Ovary (tissue), 9 donors: Measurements from ENCODE around the gene RIN3. TPM values are rescaled to one million over a fixed set of nuclear protein-coding genes. Genes with fewer than 3 reads are reported as not detected.

ENCODE experiments used
- DNase-seq, 5 donors: peaks; one replicate each; pipeline ENCODE4 v3.0.0-alpha.2; 2019 to 2020
- H3K27ac ChIP-seq, 2 donors: fragments of 200-600 bp; one replicate each; pipeline versions ENCODE4 v1.5.1 to v1.8.0; 2019 to 2022
- H3K27me3 ChIP-seq: fragments of 200-600 bp; one replicate; pipeline ENCODE4 v1.8.0; 2022
- H3K36me3 ChIP-seq: fragments of 200-600 bp; sonication (generic); one replicate; pipeline ENCODE4 v1.5.1; 2019
- H3K4me1 ChIP-seq: one replicate; pipeline ENCODE4 v1.8.1; 2013; ENCODE audit warnings: mild to moderate bottlenecking, moderate library complexity; ENCODE audit not compliant: insufficient read depth
- H3K4me3 ChIP-seq: fragments of 200-600 bp; sonication (generic); one replicate; pipeline ENCODE4 v1.5.1; 2017
- H3K9me3 ChIP-seq, 2 donors: fragments of 200-600 bp in 1 of 2; sonication (generic) in 1 of 2; one replicate each; pipeline versions ENCODE4 v1.5.1 to v1.8.1; 2013 to 2019; ENCODE audit warnings: mild to moderate bottlenecking in 1 of 2, moderate library complexity in 1 of 2
- CTCF ChIP-seq, 3 donors: fragments of 450-650 bp in 2 of 3; fragments of 200-600 bp in 1 of 3; IDR thresholded peaks; one replicate each; pipeline versions ENCODE4 v1.5.1 to v1.8.0; 2016 to 2022; ENCODE audit warnings: antibody characterized with exemption in 3 of 3, mild to moderate bottlenecking in 1 of 3
- EP300 ChIP-seq: sonication (generic); formaldehyde crosslinking; IDR thresholded peaks from one replicate; pipeline ENCODE4 v1.6.1; 2017; ENCODE audit warnings: antibody characterized with exemption
- POLR2A ChIP-seq: fragments of 450-650 bp; IDR thresholded peaks from one replicate; pipeline ENCODE4 v1.6.1; 2017; ENCODE audit warnings: antibody characterized with exemption, mild to moderate bottlenecking, moderate library complexity
- WGBS, 3 donors: extraction: QIAGEN DNeasy Blood & Tissue Kit in 1 of 3; methylation state at CpG; one replicate each; pipeline versions ENCODE4 v1.1.5 to v1.1.7; 2013 to 2017; 5-methylcytosine and 5-hydroxymethylcytosine counted together
- intact Hi-C, 4 donors: fragments of 100-400 bp; cut with DNase I; formaldehyde crosslinking; loops; one replicate each; pipeline versions ENCODE4 v1.11.0 to v1.15.1; 2022 to 2023
- polyA plus RNA-seq, 2 donors: library from polyadenylated mRNA; stranded (reverse); fragments of 200-250 nt in 1 of 2; fragments of 350-450 nt in 1 of 2; fragmentation: Illumina TruSeq in 1 of 2; extraction: RNeasy Lipid Tissue Mini Kit (QIAGEN cat#74804) in 1 of 2; gene quantifications; one replicate each; pipeline ENCODE4 v1.2.3, GENCODE V29; 2013 to 2014
- total RNA-seq, 7 donors: library from RNA; depleted of rRNA in 2 of 7; stranded (reverse); fragments of >200 nt in 2 of 7; fragmentation: NEBNext Ultra II Directional in 3 of 7; extraction: Animal tissue kit (Norgen Biotek cat#: 25700) in 3 of 7; gene quantifications; one replicate each; pipeline versions ENCODE4 v1.1.0 to v1.2.4, GENCODE V29; 2016 to 2023
- donor health status: DM: no; HTN: no; CAD: no; lungs with moderate emphysema.
- donor health status: DM: no; HTN: no; CAD: no.
- donor health status: Bipolar disorder and iron deficiency.
- donor health status: DM: yes; HTN: yes; CAD: no.
- donor health status: DM: no; HTN: no; CAD: no.
- donor health status: DM: yes; HTN: yes; CAD: no.

Gene RIN3
- total and polyA plus RNA-seq, 9 donors, result 3.8 to 27.9 (median 13.9) TPM

GRCh38 chr14:92557544-92557912, 43.9 kb downstream of the RIN3 start:
- H3K27ac ChIP-seq, result no peak overlapping the region
- WGBS, 3 donors, result 94 to 96% (median 95%) methylated on average over 4 of the region's 4 CpGs
- no peaks in the 10 kb centered on the region for H3K9me3 ChIP-seq
- no peaks in the 10 kb centered on the region for H3K36me3 ChIP-seq
- H3K4me3 ChIP-seq, result no peak overlapping the region
- no peak for DNase-seq
- intact Hi-C loops, result no loop called here
- TF ChIP-seq EP300, result no peak
- TF ChIP-seq POLR2A, result no peak
- TF ChIP-seq CTCF (IDR thresholded peaks at IDR 0.05), result no peak
- no peaks in the 10 kb centered on the region for H3K27me3 ChIP-seq
- H3K4me1 ChIP-seq, result peaks cover 22% of the 10 kb centered on the region

GRCh38 chr14:92558319-92558718, 44.7 kb downstream of the RIN3 start:
- Histone ChIP-seq H3K4me3 (no peak overlapping the region), H3K27me3 (no peaks in the 10 kb centered on the region), H3K27ac (no peak overlapping the region), H3K4me1 (peaks cover 18% of the 10 kb centered on the region), H3K36me3 (no peaks in the 10 kb centered on the region), H3K9me3 (no peaks in the 10 kb centered on the region)
- DNase-seq, result no peak
- WGBS, 3 donors, result 70 to 92% (median 78%) methylated on average over 1 of the region's 1 CpG
- TF ChIP-seq POLR2A (no peak), EP300 (no peak), CTCF (IDR thresholded peaks at IDR 0.05) (no peak)
- intact Hi-C loops, result no loop called here

- H3K36me3 ChIP-seq, result no peaks in the 10 kb centered on the region
- peaks cover 11% of the 10 kb centered on the region for H3K4me1 ChIP-seq
- TF ChIP-seq POLR2A (no peak), EP300 (no peak), CTCF (IDR thresholded peaks at IDR 0.05) (no peak)
- 88 to 95% (median 88%) methylated on average over 4 of the region's 4 CpGs for WGBS, 3 donors
- intact Hi-C loops, result no loop called here
- no peaks in the 10 kb centered on the region for H3K9me3 ChIP-seq
- H3K27me3 ChIP-seq, result no peaks in the 10 kb centered on the region
- no peak for DNase-seq
- no peak overlapping the region for H3K27ac ChIP-seq
- no peak overlapping the region for H3K4me3 ChIP-seq
Observed at GRCh38 chr14:92559486-92559885, 45.9 kb downstream of the RIN3 start.

- no peaks in the 10 kb centered on the region for H3K9me3 ChIP-seq
- H3K36me3 ChIP-seq, result no peaks in the 10 kb centered on the region
- TF ChIP-seq EP300 (no peak), POLR2A (no peak), CTCF (IDR thresholded peaks at IDR 0.05) (no peak)
- WGBS, 3 donors, result 93 to 94% (median 93%) methylated on average over 15 of the region's 15 CpGs
- H3K27ac ChIP-seq, result no peak overlapping the region
- no peak for DNase-seq
- H3K4me3 ChIP-seq, result no peak overlapping the region
- H3K4me1 ChIP-seq, result peaks cover 11% of the 10 kb centered on the region
- no peaks in the 10 kb centered on the region for H3K27me3 ChIP-seq
- intact Hi-C loops, result no loop called here
Observed at GRCh38 chr14:92560106-92560865, 46.7 kb downstream of the RIN3 start.
